ENCODE data around the gene EPDR1. TPM values are rescaled to one million over a fixed set of nuclear protein-coding genes. Genes with fewer than 3 reads are reported as not detected.

EPDR1 gene
- polyA plus RNA-seq, 1 experiment, result 0.20 TPM

GRCh38 chr7:37928878-37929277 is 8.4 kb downstream of the EPDR1 start:
- Histone ChIP-seq H3K9me3 (ENCODE audit: control insufficient read depth, insufficient read depth, low read length) (peaks cover 16% of the 10 kb centered on the region), H3K27me3 (ENCODE audit: control insufficient read depth, insufficient read depth, low read length) (no peaks in the 10 kb centered on the region), H3K4me3 (ENCODE audit: low read depth, low read length) (no peak overlapping the region), H3K27ac (ENCODE audit: low read depth, low read length) (no peak overlapping the region)
- ChIA-PET CTCF (no interaction called here), POLR2A (no interaction called here)
- TF ChIP-seq, protein P1, sequence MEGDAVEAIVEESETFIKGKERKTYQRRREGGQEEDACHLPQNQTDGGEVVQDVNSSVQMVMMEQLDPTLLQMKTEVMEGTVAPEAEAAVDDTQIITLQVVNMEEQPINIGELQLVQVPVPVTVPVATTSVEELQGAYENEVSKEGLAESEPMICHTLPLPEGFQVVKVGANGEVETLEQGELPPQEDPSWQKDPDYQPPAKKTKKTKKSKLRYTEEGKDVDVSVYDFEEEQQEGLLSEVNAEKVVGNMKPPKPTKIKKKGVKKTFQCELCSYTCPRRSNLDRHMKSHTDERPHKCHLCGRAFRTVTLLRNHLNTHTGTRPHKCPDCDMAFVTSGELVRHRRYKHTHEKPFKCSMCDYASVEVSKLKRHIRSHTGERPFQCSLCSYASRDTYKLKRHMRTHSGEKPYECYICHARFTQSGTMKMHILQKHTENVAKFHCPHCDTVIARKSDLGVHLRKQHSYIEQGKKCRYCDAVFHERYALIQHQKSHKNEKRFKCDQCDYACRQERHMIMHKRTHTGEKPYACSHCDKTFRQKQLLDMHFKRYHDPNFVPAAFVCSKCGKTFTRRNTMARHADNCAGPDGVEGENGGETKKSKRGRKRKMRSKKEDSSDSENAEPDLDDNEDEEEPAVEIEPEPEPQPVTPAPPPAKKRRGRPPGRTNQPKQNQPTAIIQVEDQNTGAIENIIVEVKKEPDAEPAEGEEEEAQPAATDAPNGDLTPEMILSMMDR (IDR thresholded peaks at IDR 0.05; ENCODE audit: low read depth, low read length), result no peak
- DNase-seq (ENCODE audit: low read depth, low spot score), result no peak

DNA sequence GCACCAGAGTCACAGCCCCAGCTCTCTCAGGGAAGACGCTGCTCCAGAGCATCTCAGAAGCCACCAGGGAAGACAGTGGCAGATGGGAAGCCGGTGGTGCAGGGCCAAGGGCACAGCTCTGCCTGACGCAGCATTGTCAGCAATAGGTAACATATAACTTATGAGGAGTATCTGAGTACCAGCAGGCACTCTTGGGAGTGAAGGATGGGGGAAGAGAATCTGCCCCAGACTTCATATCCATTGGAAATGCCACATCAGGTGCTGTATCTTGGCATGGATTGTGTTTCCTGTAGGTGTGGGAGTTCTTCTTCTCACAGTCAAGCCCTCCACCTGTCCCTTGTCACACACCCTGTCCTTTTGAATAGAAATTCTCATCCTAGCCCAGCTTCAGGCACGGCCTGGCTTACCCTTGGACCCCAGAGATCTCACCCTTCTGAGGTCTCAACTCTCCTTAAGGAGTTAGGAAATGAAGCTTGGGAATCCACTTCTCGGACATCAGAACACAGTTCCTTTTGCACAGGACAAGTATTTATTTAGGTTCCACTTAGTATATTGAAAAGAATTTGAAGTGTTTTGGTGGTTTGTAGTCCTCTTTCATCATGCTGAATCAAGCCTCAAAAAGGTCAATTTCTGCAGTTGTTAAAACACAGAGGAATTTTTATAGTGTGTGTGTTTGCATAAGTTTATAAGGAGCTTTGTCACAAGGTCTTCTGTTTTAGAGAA is 9.9 kb downstream of the EPDR1 start:
- no peak overlapping the region for H3K27ac ChIP-seq (ENCODE audit: low read depth, low read length)
- POLR2A ChIA-PET, result no interaction called here
- CTCF ChIA-PET, result no interaction called here

DNA sequence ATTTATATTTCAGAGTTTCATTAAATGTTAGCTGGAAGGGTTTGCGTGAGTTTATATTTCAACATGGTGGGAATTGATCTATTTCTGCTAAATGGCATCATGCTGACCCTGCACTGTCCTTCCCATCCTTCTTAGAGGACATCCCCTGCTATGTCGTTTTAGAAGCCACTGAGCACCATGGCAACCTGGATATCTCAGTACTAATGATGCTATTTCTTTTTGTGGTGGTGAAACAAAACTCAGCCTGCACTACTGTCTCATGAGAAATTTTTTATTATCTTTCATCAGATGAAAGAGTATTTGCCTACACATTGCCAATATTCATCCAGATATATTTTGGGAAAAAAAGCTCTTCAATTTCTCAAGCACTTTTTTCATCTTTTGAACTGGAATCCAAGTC is 12.1 kb downstream of the EPDR1 start:
- H3K9me3 ChIP-seq (ENCODE audit: control insufficient read depth, insufficient read depth, low read length), result peaks cover 20% of the 10 kb centered on the region
- no peak overlapping the region for H3K27ac ChIP-seq (ENCODE audit: low read depth, low read length)
- ChIA-PET POLR2A (no interaction called here), CTCF (no interaction called here)
- H3K4me3 ChIP-seq (ENCODE audit: low read depth, low read length), result no peak overlapping the region
- no peaks in the 10 kb centered on the region for H3K27me3 ChIP-seq (ENCODE audit: control insufficient read depth, insufficient read depth, low read length)
- TF ChIP-seq, protein P1 (IDR thresholded peaks at IDR 0.05; ENCODE audit: low read depth, low read length), result no peak
- DNase-seq (ENCODE audit: low read depth, low spot score), result no peak

More for the DNA sequence above, 9.9 kb downstream of the EPDR1 start:
- DNase-seq (ENCODE audit: low read depth, low spot score), result no peak
- Histone ChIP-seq H3K9me3 (ENCODE audit: control insufficient read depth, insufficient read depth, low read length) (peaks cover 20% of the 10 kb centered on the region), H3K4me3 (ENCODE audit: low read depth, low read length) (no peak overlapping the region), H3K27me3 (ENCODE audit: control insufficient read depth, insufficient read depth, low read length) (no peaks in the 10 kb centered on the region)
- TF ChIP-seq, protein P1 (IDR thresholded peaks at IDR 0.05; ENCODE audit: low read depth, low read length), result no peak

DNA sequence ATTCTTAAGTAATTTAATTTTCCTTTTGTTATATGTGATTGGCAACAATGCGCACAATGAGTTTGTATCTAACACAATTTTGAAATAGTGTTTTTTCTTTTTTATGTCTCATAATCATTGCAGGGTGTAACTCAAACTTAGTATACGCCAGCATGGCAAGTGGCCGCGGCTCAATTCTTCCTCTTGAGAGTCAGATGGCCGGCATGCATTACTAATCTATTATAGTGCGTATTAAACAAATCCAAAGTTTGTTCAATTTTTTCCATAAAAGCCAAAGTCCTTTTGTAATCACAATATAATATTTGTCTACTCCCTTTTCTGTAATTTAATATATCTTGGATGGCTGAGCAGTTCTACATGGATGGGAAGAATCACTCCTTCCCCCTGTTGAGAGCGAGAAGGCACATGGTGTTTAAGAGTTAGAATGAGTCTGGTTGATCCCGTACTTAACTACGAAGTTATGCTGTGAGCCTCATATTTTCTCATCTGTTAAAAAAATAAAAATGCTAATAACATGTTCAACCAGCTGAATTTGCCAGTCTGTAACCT is 12.7 kb downstream of the EPDR1 start:
- Histone ChIP-seq H3K4me3 (ENCODE audit: low read depth, low read length) (no peak overlapping the region), H3K27ac (ENCODE audit: low read depth, low read length) (no peak overlapping the region), H3K27me3 (ENCODE audit: control insufficient read depth, insufficient read depth, low read length) (no peaks in the 10 kb centered on the region), H3K9me3 (ENCODE audit: control insufficient read depth, insufficient read depth, low read length) (peaks cover 20% of the 10 kb centered on the region)
- POLR2A ChIA-PET, result no interaction called here
- TF ChIP-seq, protein P1 (IDR thresholded peaks at IDR 0.05; ENCODE audit: low read depth, low read length), result no peak
- CTCF ChIA-PET, result no interaction called here
- no peak for DNase-seq (ENCODE audit: low read depth, low spot score)

GRCh38 chr7:37942934-37943610 is 22.6 kb downstream of the EPDR1 start:
- Histone ChIP-seq H3K27me3 (ENCODE audit: control insufficient read depth, insufficient read depth, low read length) (no peaks in the 10 kb centered on the region), H3K27ac (ENCODE audit: low read depth, low read length) (no peak overlapping the region), H3K9me3 (ENCODE audit: control insufficient read depth, insufficient read depth, low read length) (peaks cover 17% of the 10 kb centered on the region), H3K4me3 (ENCODE audit: low read depth, low read length) (no peak overlapping the region)
- CTCF ChIA-PET, result no interaction called here
- POLR2A ChIA-PET, result no interaction called here
- DNase-seq (ENCODE audit: low read depth, low spot score), result no peak
- TF ChIP-seq, protein P1 (IDR thresholded peaks at IDR 0.05; ENCODE audit: low read depth, low read length), result no peak

All from AG04450 (cell line).